Thyroid gland (tissue), 4 donors: Measurements from ENCODE around the gene CLASP1.

Experiments
- POLR2A ChIP-seq, 2 donors: fragments of 450-650 bp; IDR thresholded peaks; one replicate each; pipeline ENCODE4 v1.6.1; 2017; ENCODE audit warnings: antibody characterized with exemption in 2 of 2, mild to moderate bottlenecking in 2 of 2, moderate library complexity in 1 of 2
- TF ChIP-seq, protein P1 (sequence below), 6 experiments: fragments of 200-600 bp in 3 of 6; fragments of 450-650 bp in 3 of 6; sonication (generic) in 3 of 6; IDR thresholded peaks; one replicate each; pipeline ENCODE4 v1.5.1; 2016 to 2019; ENCODE audit warnings: antibody characterized with exemption in 6 of 6, mild to moderate bottlenecking in 2 of 6, inconsistent platforms in 1 of 6, moderate library complexity in 1 of 6

- TF ChIP-seq, protein P1, sequence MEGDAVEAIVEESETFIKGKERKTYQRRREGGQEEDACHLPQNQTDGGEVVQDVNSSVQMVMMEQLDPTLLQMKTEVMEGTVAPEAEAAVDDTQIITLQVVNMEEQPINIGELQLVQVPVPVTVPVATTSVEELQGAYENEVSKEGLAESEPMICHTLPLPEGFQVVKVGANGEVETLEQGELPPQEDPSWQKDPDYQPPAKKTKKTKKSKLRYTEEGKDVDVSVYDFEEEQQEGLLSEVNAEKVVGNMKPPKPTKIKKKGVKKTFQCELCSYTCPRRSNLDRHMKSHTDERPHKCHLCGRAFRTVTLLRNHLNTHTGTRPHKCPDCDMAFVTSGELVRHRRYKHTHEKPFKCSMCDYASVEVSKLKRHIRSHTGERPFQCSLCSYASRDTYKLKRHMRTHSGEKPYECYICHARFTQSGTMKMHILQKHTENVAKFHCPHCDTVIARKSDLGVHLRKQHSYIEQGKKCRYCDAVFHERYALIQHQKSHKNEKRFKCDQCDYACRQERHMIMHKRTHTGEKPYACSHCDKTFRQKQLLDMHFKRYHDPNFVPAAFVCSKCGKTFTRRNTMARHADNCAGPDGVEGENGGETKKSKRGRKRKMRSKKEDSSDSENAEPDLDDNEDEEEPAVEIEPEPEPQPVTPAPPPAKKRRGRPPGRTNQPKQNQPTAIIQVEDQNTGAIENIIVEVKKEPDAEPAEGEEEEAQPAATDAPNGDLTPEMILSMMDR (IDR thresholded peaks at IDR 0.05): no peak
- TF ChIP-seq POLR2A (IDR thresholded peaks at IDR 0.05): no peak
Observed at GRCh38 chr2:121584741-121585140, 64.5 kb downstream of the CLASP1 start.
